ENCODE results near the gene CYP2J2. TPM values are rescaled to one million over a fixed set of nuclear protein-coding genes. Genes with fewer than 3 reads are reported as not detected.
"Not testable (repeated sequence)": the region's sequence is repeated elsewhere in the genome, so short reads cannot be mapped to it uniquely, and the experiment has no call there.

CYP2J2 gene
- total RNA-seq, 2 donors from 2014 or later: 0.63 to 0.67 TPM

- no peak overlapping the region for H3K27ac Mint-ChIP-seq
- peaks cover 15% of the 10 kb centered on the region for H3K27me3 Mint-ChIP-seq
- H3K4me1 Mint-ChIP-seq: peaks cover 7% of the 10 kb centered on the region
- DNase-seq: peak in 1 of 3 donors; percentile 16
- peak; percentile 81 for ATAC-seq
- H3K9me3 ChIP-seq (ENCODE audit: control insufficient read depth, low read length, poor library complexity, severe bottlenecking): no peaks in the 10 kb centered on the region
- H3K36me3 Mint-ChIP-seq (ENCODE audit: low read depth): peaks cover 2% of the 10 kb centered on the region
- H3K4me3 Mint-ChIP-seq: no peak overlapping the region
Observed at GRCh38 chr1:59947047-59947938, 20.7 kb upstream of the CYP2J2 start.

- no peak overlapping the region for H3K4me3 Mint-ChIP-seq
- peaks cover 20% of the 10 kb centered on the region for H3K27me3 Mint-ChIP-seq
- H3K9me3 ChIP-seq (ENCODE audit: control insufficient read depth, low read length, poor library complexity, severe bottlenecking): no peaks in the 10 kb centered on the region
- no peak overlapping the region for H3K27ac Mint-ChIP-seq
- H3K36me3 Mint-ChIP-seq (ENCODE audit: low read depth): peaks cover 2% of the 10 kb centered on the region
- DNase-seq (no peak), ATAC-seq (no peak)
- peaks cover 7% of the 10 kb centered on the region for H3K4me1 Mint-ChIP-seq
Observed at GRCh38 chr1:59945790-59946189, 19.2 kb upstream of the CYP2J2 start.

GRCh38 chr1:59939393-59939792 lies 12.8 kb upstream of the CYP2J2 start:
- Mint-ChIP-seq H3K27me3 (peaks cover 43% of the 10 kb centered on the region), H3K27ac (no peak overlapping the region), H3K4me1 (peaks cover 7% of the 10 kb centered on the region), H3K4me3 (no peak overlapping the region), H3K36me3 (ENCODE audit: low read depth) (peaks cover 2% of the 10 kb centered on the region)
- ATAC-seq: no peak
- H3K9me3 ChIP-seq (ENCODE audit: control insufficient read depth, low read length, poor library complexity, severe bottlenecking): no peaks in the 10 kb centered on the region
- no peak for DNase-seq

DNA sequence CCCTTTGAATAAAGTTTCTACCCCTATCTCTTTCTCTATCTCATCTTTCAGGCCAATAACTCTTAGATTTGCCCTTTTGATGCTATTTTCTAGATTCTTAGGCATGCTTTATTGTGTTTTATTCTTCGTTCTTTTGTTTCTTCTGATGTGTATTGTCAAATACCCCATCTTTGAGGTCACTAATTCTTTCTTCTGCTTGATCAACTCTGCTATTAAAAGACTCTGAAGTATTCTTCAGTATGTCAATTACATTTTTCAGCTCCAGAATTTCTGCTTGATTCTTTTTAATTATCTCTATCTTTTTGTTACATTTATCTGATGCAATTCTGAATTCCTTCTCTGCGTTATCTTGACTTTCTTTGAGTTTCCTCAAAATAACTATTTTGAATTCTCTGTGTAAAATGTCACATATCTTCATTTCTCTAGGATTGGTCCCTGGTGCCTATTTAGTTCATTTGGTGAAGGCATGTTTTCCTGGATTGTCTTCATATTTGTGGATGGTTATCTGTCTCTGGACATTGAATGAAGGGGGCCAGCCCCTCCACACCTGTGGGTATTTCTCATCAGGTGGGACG lies 11.2 kb upstream of the CYP2J2 start:
- no peak overlapping the region for H3K4me3 Mint-ChIP-seq
- H3K9me3 ChIP-seq (ENCODE audit: control insufficient read depth, low read length, poor library complexity, severe bottlenecking): no peaks in the 10 kb centered on the region
- H3K27me3 Mint-ChIP-seq: peaks cover 47% of the 10 kb centered on the region
- peaks cover 4% of the 10 kb centered on the region for H3K36me3 Mint-ChIP-seq (ENCODE audit: low read depth)
- ATAC-seq (no peak), DNase-seq (no peak)
- H3K4me1 Mint-ChIP-seq: peaks cover 2% of the 10 kb centered on the region
- H3K27ac Mint-ChIP-seq: no peak overlapping the region

DNA sequence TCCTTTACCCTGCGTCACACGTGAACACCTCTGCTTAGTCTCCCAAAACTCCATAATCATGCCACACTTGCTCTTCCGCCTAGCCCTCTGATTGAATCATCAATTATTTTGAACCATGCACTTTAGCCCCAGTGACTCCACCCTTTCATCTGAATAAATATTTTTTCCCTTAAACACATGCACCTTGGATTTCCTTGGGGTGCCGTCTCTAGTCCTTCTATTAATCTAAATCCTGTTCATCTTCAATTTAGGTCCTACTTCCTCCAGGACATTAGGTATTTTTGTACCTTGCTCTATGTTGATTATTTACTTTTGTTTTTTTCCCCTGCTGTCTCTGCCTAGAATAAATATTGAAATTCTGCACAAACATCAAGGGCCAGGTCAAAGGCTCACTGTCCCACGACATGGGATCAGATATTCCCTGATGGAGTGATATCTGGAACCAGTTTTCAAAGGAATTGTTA lies 9.8 kb upstream of the CYP2J2 start:
- H3K27ac Mint-ChIP-seq: no peak overlapping the region
- no peaks in the 10 kb centered on the region for H3K9me3 ChIP-seq (ENCODE audit: control insufficient read depth, low read length, poor library complexity, severe bottlenecking)
- peaks cover 40% of the 10 kb centered on the region for H3K27me3 Mint-ChIP-seq
- peaks cover 2% of the 10 kb centered on the region for H3K36me3 Mint-ChIP-seq (ENCODE audit: low read depth)
- DNase-seq (no peak), ATAC-seq (no peak)
- H3K4me1 Mint-ChIP-seq: no peaks in the 10 kb centered on the region
- no peak overlapping the region for H3K4me3 Mint-ChIP-seq

- Mint-ChIP-seq H3K27me3 (peaks cover 44% of the 10 kb centered on the region), H3K27ac (no peak overlapping the region), H3K4me3 (no peak overlapping the region), H3K4me1 (peaks cover 10% of the 10 kb centered on the region), H3K36me3 (ENCODE audit: low read depth) (peaks cover 3% of the 10 kb centered on the region)
- no peaks in the 10 kb centered on the region for H3K9me3 ChIP-seq (ENCODE audit: control insufficient read depth, low read length, poor library complexity, severe bottlenecking)
- DNase-seq (no peak), ATAC-seq (no peak)
Observed at GRCh38 chr1:59928996-59929395, 2.4 kb upstream of the CYP2J2 start.

DNA sequence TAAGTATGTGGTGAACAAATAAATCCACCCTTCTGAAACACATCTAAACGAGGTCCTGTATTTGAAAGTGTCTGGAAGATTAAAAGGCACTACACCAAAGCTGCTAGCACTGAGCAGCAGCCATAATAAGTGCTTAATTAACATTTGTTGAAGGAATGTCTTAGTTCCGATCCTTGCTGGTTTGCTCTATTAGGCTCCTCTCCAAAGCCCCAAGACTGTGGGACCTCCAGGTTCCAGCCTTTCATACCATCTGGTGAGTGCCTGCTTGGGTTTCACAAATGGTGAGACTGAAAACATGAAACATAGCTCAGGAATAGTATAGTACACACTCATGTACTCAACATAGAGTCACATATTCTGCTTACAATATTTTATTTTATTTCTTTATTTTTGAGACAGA lies 640 bp upstream of the CYP2J2 start:
- DNase-seq: no peak
- Mint-ChIP-seq H3K4me3 (peak overlapping the region; percentile 81), H3K36me3 (ENCODE audit: low read depth) (peaks cover 3% of the 10 kb centered on the region), H3K4me1 (peaks cover 10% of the 10 kb centered on the region), H3K27ac (peak overlapping the region; percentile 1), H3K27me3 (peaks cover 30% of the 10 kb centered on the region)
- no peak for ATAC-seq
- no peaks in the 10 kb centered on the region for H3K9me3 ChIP-seq (ENCODE audit: control insufficient read depth, low read length, poor library complexity, severe bottlenecking)

- no peaks in the 10 kb centered on the region for H3K9me3 ChIP-seq (ENCODE audit: control insufficient read depth, low read length, poor library complexity, severe bottlenecking)
- Mint-ChIP-seq H3K27me3 (peaks cover 40% of the 10 kb centered on the region), H3K27ac (no peak overlapping the region), H3K4me3 (no peak overlapping the region), H3K36me3 (ENCODE audit: low read depth) (peaks cover 3% of the 10 kb centered on the region), H3K4me1 (peaks cover 10% of the 10 kb centered on the region)
- no peak for DNase-seq
- no peak for ATAC-seq
Observed at GRCh38 chr1:59924653-59925052, 1.9 kb downstream of the CYP2J2 start.

DNA sequence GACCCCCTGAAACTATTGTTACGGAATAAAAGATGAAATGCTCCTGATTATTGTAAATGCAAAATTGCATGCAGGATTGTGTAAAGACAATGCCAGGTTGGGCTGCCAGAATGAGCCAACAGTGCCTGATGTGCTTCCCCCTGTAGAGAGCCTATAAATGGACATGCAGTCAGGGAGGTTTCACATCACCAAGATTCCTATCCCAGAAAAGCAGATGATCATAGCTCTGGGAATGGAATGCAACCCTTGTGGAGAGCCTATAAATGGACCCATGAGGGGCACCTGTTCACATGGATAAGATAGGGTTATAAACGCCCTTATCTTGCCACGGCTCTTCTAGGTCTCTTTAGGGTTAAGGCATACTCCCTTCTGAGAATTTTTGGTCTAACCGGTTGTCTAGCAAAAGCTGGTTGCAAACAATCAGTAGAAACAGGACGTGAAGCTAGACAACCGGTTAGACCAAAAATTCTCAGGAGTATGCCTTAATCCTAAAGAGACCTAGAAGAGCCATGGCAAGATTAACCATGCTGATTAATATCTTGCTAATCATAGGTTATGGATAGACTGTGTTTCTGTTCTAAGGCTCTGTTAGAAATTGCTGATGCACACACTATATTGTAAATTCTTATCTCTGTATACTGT lies 5.2 kb downstream of the CYP2J2 start:
- H3K36me3 Mint-ChIP-seq (ENCODE audit: low read depth); H3K4me1 Mint-ChIP-seq; H3K9me3 ChIP-seq (ENCODE audit: control insufficient read depth, low read length, poor library complexity, severe bottlenecking); H3K27ac Mint-ChIP-seq; ATAC-seq; DNase-seq; H3K4me3 Mint-ChIP-seq: not testable (repeated sequence)
- peaks cover 45% of the 10 kb centered on the region for H3K27me3 Mint-ChIP-seq

GRCh38 chr1:59919746-59920145 lies 6.8 kb downstream of the CYP2J2 start:
- Mint-ChIP-seq H3K27ac (no peak overlapping the region), H3K4me3 (no peak overlapping the region), H3K27me3 (peaks cover 45% of the 10 kb centered on the region)

GRCh38 chr1:59917785-59918180 lies 8.8 kb downstream of the CYP2J2 start:
- ATAC-seq (no peak), DNase-seq (no peak)
- peaks cover 45% of the 10 kb centered on the region for H3K27me3 Mint-ChIP-seq
- H3K27ac Mint-ChIP-seq: no peak overlapping the region
- no peaks in the 10 kb centered on the region for H3K4me1 Mint-ChIP-seq
- no peaks in the 10 kb centered on the region for H3K9me3 ChIP-seq (ENCODE audit: control insufficient read depth, low read length, poor library complexity, severe bottlenecking)
- no peak overlapping the region for H3K4me3 Mint-ChIP-seq
- H3K36me3 Mint-ChIP-seq (ENCODE audit: low read depth): peaks cover 2% of the 10 kb centered on the region

More at GRCh38 chr1:59919746-59920145, 6.8 kb downstream of the CYP2J2 start:
- Mint-ChIP-seq H3K36me3 (ENCODE audit: low read depth) (peaks cover 2% of the 10 kb centered on the region), H3K4me1 (no peaks in the 10 kb centered on the region)
- ATAC-seq (no peak), DNase-seq (no peak)
- no peaks in the 10 kb centered on the region for H3K9me3 ChIP-seq (ENCODE audit: control insufficient read depth, low read length, poor library complexity, severe bottlenecking)

GRCh38 chr1:59917026-59917784 lies 9.4 kb downstream of the CYP2J2 start:
- DNase-seq (no peak), ATAC-seq (no peak)
- Mint-ChIP-seq H3K4me1 (no peaks in the 10 kb centered on the region), H3K36me3 (ENCODE audit: low read depth) (peaks cover 2% of the 10 kb centered on the region), H3K27me3 (peaks cover 45% of the 10 kb centered on the region), H3K4me3 (no peak overlapping the region), H3K27ac (no peak overlapping the region)
- H3K9me3 ChIP-seq (ENCODE audit: control insufficient read depth, low read length, poor library complexity, severe bottlenecking): no peaks in the 10 kb centered on the region

DNA sequence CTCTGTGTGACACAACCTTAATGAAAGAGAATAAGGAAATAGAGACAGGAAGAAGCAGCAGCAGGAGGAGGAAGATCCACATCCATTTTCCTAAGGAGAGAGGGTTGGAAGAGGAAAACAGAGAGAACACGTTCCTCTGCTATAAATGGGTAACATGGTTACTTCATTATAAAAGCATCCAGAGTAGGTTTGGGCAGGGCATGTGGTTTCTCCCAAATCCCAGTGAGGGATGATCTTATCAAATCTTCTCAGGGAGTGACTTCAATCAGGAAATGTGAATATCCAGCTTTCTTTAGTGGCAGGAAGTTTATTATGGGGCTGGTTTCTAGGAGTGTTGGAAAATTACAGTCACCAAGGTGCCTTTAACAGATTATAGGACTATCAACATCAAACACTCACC lies 11.1 kb downstream of the CYP2J2 start:
- Mint-ChIP-seq H3K27me3 (peaks cover 33% of the 10 kb centered on the region), H3K4me3 (no peak overlapping the region), H3K4me1 (no peaks in the 10 kb centered on the region), H3K36me3 (ENCODE audit: low read depth) (peaks cover 4% of the 10 kb centered on the region), H3K27ac (no peak overlapping the region)
- H3K9me3 ChIP-seq (ENCODE audit: control insufficient read depth, low read length, poor library complexity, severe bottlenecking): no peaks in the 10 kb centered on the region
- DNase-seq (no peak), ATAC-seq (no peak)

All from T-helper 17 cell (primary cell).